Stimulated activated CD4-positive, alpha-beta T cell treated with anti-CD3 and anti-CD28 coated beads, Interleukin-4, amount 100 ng/mL, for 48 hours (primary cell): ENCODE results near the gene DCLK2.

Experiments used
- DNase-seq, 2 donors: peaks; one replicate each; pipeline ENCODE4 v3.0.0-alpha.2; 2020; ENCODE audit warnings: low read depth in 2 of 2

Gene DCLK2

GRCh38 chr4:150069353-150069752 is 8.9 kb upstream of the DCLK2 start:
- DNase-seq: no peak

GRCh38 chr4:150070464-150071170 is 7.6 kb upstream of the DCLK2 start:
- no peak for DNase-seq

- DNase-seq: no peak
These were observed 5.8 kb upstream of the DCLK2 start for GRCh38 chr4:150072471-150072870.

GRCh38 chr4:150072906-150073714 is 5.1 kb upstream of the DCLK2 start:
- DNase-seq: no peak

- no peak for DNase-seq
These were observed 4.2 kb upstream of the DCLK2 start for GRCh38 chr4:150074064-150074463.

GRCh38 chr4:150078579-150079080 is 385 bp downstream of the DCLK2 start:
- no peak for DNase-seq

- no peak for DNase-seq
These were observed 886 bp downstream of the DCLK2 start for GRCh38 chr4:150079081-150079581.

GRCh38 chr4:150080337-150080736 is 2.1 kb downstream of the DCLK2 start:
- DNase-seq: no peak

GRCh38 chr4:150080875-150081274 is 2.6 kb downstream of the DCLK2 start:
- no peak for DNase-seq

- DNase-seq: no peak
These were observed 4.0 kb downstream of the DCLK2 start for GRCh38 chr4:150082241-150082640.

- DNase-seq: no peak
These were observed 8.8 kb downstream of the DCLK2 start for GRCh38 chr4:150087006-150087405.

- DNase-seq: no peak
These were observed 11.5 kb downstream of the DCLK2 start for GRCh38 chr4:150089732-150090131.

GRCh38 chr4:150090836-150091235 is 12.6 kb downstream of the DCLK2 start:
- DNase-seq: no peak

GRCh38 chr4:150094676-150095075 is 16.4 kb downstream of the DCLK2 start:
- DNase-seq: no peak

GRCh38 chr4:150096625-150097024 is 18.4 kb downstream of the DCLK2 start:
- no peak for DNase-seq

- DNase-seq: no peak
These were observed 20.0 kb downstream of the DCLK2 start for GRCh38 chr4:150098214-150098613.

GRCh38 chr4:150104404-150105027 is 26.3 kb downstream of the DCLK2 start:
- no peak for DNase-seq

GRCh38 chr4:150106886-150107285 is 28.6 kb downstream of the DCLK2 start:
- DNase-seq: no peak

GRCh38 chr4:150108691-150109090 is 30.4 kb downstream of the DCLK2 start:
- no peak for DNase-seq

- DNase-seq: no peak
These were observed 36.4 kb downstream of the DCLK2 start for GRCh38 chr4:150114641-150115040.

GRCh38 chr4:150115851-150116250 is 37.6 kb downstream of the DCLK2 start:
- DNase-seq: no peak

- DNase-seq: no peak
These were observed 38.3 kb downstream of the DCLK2 start for GRCh38 chr4:150116506-150116905.
